ENCODE results near the gene EPB41L2.
A peak's percentile ranks its signal among the peaks of the same experiment; 100 is the strongest.
"Not testable (repeated sequence)": the region's sequence is repeated elsewhere in the genome, so short reads cannot be mapped to it uniquely, and the experiment has no call there.

EPB41L2 gene

DNA sequence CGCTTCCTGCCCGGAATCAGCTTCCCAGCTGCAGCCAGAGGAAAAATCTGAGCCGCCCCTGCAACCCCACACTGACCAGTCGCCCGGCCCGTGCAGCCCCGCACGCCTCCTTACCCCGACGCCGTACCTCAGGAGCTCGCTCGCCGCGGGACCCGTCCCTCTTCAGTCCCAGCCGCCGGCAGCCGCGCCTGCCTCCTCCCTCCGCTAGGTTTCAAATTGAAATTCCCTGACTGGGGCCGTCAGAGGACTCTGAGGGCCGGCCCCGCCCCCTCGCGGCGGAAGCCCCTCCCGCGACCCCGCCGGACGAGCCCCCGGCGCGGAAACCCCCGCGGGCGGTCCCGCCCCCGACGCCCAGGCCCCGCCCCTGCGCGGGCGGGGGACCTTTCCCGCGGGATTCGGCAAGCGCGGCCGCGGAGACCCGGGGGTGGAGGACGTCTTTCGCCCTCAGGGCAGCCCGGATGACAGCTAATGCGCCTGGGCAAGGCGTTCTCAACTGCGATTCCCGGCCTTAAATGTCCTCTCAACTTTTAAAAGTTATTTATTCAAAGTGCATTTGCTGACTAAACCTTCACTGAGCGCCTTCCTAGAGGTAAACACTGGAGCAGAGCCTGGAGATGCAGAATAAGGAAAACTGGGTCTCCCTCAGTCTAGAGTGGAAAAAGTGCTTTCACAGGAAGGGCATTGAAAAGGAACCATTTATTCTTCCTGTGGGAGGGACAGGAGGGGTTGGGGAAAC, at the start of gene EPB41L2:
Gene EPB41L2, minus strand, starts transcription at position 218 of the 736 bp plus-strand sequence. CDS start 106,760 bp downstream, outside the sequence.
- DNase-seq = peak; percentile 86

- DNase-seq = no peak
Measured at GRCh38 chr6:131112249-131112648, 49.2 kb upstream of the EPB41L2 start.

DNA sequence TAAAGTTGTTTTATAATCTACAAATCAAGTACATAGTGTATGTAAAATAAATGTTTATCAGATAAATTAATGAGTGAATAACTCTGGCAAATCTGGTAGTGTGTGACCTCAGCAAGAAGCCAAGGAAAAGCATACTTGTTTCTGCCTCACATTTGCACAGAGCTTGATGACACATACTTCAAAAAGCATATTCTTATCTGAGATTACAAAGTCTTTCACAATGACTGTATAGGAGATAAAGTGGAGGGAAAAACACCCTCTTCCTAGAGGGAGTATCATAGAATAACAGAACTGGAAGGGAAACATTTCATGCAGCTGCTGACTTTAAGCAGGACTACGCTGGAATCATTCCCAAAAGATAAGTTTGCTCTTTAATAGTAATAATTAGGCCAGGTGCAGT, 44.1 kb upstream of the EPB41L2 start:
- no peak for DNase-seq

GRCh38 chr6:131103901-131104300, 40.9 kb upstream of the EPB41L2 start:
- DNase-seq = no peak

GRCh38 chr6:131103296-131103695, 40.3 kb upstream of the EPB41L2 start:
- no peak for DNase-seq

GRCh38 chr6:131101911-131102680, 39.1 kb upstream of the EPB41L2 start:
- DNase-seq = no peak

DNA sequence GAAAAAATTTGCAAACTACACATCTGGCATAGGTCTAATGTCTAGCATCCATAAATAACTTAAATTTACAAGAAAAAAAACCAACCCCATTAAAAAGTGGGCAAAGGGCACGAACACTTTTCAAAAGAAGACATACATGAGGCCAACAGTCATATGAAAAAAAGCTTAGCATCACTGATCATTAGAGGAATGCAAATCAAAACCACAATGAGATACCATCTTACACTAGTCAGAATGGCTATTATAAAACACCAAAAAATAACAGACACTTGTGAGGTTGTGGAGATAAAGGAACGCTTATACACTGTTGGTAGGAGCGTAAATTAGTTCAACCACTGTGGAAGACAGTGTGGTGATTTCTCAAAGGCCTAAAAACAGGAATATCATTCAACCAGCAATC, 33.7 kb upstream of the EPB41L2 start:
- no peak for DNase-seq

- DNase-seq = no peak
Measured at GRCh38 chr6:131093334-131093733, 30.3 kb upstream of the EPB41L2 start.

GRCh38 chr6:131091944-131092343, 28.9 kb upstream of the EPB41L2 start:
- DNase-seq = not testable (repeated sequence)

DNA sequence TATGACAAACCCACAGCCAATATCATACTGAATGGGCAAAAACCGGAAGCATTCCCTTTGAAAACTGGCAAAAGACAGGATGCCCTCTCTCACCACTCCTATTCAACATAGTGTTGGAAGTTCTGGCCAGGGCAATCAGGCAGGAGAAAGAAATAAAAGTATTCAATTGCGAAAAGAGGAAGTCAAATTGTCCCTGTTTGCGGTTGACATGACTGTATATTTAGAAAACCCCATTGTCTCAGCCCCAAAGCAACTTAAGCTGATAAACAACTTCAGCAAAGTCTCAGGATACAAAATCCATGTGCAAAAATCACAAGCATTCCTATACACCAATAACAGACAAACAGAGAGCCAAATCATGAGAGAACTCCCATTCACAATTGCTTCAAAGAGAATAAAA, 27.3 kb upstream of the EPB41L2 start:
- not testable (repeated sequence) for DNase-seq

- no peak for DNase-seq
Measured at GRCh38 chr6:131084982-131085381, 21.9 kb upstream of the EPB41L2 start.

DNA sequence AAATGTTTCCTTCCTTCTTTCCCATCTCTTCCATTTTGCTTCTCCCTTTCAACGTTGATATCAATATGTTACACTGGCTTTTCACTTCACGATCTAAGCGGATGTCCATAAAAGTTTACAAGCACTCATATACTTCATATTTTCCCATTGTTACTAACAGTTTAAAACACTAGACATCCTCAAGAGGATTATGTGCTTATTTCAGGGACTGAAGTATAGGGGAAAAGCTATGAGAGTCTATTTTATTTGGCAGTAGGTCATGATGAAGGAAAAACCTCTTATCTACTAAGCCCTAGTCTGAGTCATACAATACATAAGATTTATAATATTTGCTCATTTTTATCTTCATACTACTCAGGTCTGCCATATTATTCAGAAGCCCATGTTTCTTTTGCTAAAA, 20.6 kb upstream of the EPB41L2 start:
- no peak for DNase-seq

DNA sequence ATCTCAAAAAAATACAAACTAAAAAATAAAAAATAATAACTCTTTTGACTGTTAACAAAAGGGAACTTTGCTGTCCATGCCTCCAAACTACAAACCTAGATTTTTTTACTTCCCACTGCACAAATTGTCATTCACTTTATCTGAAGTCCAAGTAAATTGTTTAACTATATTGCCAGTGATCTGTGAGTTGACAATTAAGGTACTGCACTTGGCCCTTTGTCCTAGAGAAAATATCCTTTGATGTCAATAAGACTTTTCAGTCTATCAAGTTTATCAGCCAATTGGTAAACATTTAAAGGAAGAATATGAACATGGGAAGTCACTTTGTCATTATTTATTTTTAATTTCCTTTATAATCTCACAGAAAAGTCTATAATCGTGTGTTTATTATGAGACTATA, 19.3 kb upstream of the EPB41L2 start:
- no peak for DNase-seq

- no peak for DNase-seq
Measured at GRCh38 chr6:131080084-131080483, 17.0 kb upstream of the EPB41L2 start.

GRCh38 chr6:131073577-131073976, 10.5 kb upstream of the EPB41L2 start:
- no peak for DNase-seq

DNA sequence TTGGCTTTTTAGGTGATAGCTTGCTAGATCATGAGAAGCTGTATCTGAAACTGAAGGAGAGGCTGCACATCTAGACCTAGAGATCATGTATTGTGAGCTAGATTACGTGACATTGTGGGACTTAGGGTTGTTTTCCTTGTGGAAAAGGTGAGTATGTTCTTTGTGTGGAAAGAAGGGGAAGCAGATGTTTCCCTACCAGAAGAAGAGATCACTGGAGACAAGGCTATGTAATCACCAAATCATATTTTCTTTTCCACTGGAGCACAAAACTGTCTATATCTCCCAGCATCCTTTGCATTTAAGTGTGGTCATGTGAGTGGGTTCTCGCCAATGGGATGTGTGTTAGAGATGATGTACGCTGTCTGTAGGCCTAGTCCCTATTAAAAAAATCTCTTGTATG, 7.0 kb upstream of the EPB41L2 start:
- no peak for DNase-seq

GRCh38 chr6:131068165-131068564, 5.1 kb upstream of the EPB41L2 start:
- no peak for DNase-seq

DNA sequence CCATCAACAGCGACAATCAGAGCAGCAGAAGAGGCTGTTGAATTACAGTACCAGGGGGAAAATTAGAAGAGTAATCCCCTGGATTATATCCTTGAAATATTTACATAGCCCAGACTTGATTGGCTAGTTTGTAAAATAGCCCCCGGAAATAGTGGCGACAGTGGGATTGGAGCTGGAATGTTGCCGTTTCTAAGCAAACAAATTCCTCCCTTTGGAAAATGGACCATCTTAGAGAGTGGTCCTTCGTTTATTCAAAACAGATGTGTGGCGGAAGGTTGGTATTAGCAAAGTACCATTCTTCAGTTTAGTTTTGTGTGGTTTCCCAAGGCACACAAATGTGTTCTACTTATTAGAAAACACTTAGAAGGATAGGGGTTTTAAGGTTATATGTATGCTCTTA, 4.5 kb upstream of the EPB41L2 start:
- no peak for DNase-seq

- no peak for DNase-seq
Measured at GRCh38 chr6:131065824-131066171, 2.8 kb upstream of the EPB41L2 start.

- DNase-seq = no peak
Measured at GRCh38 chr6:131065112-131065823, 2.2 kb upstream of the EPB41L2 start.

DNA sequence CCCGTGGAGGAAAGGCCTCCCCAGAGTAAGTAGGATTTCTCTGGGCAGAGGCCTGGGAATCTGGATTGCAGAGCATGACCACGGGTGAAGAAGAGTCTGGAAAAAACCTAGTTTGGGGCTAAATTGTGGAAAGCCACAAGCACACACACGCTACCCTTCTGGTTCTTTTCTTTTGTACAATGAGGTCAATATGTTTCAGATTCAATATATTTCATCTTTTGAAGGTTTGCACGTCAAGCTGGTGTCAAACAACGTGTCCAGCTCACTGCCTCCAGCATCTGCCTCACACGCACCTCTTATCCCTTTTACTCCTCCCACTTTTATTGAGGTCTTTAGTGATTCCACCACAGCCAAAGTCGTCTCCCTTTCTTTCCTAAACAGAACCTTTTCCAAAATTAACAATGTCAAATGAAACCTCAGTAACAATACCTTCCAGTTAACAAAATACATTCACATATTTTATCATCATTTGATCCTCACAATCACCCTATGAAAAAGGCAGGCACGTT, 773 bp upstream of the EPB41L2 start:
- DNase-seq = no peak

DNA sequence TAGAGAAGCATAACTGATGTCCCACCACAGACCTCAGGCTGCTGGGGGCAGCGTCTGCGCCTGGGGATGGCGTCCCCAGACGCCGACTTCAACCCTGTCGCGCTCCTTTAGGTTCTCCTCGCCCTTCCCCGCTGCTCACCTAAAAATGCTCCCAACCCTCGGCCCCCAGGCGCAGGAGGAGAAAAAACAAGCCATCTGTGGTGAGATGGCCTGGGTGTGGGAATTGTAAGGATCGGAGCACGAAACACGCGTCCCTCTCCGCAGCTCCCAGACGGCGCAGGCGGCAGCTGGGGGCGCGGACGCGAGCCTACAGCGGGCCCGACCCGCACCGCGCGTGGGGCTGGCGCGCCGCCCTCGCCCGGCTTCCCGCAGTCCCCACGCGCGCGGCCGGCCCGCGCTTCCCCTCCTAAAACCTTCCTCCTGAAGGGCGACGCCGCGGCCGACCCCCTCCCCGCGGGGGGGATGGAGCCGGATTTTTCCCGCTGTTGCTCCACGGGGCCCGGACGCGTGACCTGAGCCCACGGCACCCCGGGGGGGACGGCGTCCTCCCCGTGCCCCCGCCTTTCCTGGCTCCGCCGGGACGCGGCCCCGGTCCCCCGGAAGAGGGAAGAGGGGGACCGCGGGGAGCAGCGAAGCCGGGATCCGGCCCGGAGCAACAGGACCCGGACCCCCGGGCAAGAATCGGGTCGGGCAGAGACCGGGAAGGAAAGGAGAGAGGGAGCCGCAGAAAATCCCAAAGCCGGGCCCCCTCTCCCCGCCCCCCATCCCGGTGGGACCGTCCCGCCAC, 611 bp downstream of the EPB41L2 start:
- DNase-seq = peak; percentile 39

- DNase-seq = no peak
Measured at GRCh38 chr6:131061751-131062119, 1.3 kb downstream of the EPB41L2 start.
